Measurements from ENCODE around the gene TPST1.

The TPST1 gene

DNA sequence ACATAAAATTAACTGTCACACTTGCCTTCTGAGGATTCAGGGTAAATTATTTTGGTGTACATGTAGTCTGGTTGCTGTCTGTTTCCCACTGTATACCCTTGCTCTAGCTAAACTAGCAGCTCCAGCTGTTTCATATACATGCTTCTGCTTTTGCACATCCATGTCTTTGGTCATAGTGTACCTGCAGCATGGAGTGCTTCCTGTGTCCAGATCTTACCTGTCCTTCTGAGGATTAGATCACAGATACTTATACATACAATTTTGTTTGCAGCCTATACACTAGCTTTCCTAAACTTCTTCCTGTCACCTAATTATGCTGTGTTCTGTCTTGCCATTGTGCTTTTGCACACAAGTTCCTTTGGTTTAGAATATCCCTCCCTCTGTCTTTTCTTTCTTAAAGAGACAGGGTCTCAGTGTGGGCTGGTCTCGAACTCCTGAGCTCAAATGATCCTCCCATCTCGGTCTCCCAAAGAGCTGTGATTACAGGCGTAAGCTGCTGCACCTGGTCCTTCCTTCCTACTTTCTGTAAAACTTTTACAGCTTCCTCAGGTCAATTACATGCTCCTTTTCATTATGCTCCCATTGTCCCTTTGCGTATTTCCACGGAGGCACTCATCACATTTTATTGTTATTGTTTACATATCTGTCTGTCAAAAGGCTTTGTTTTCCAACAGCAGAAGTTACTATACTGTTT is 33.8 kb downstream of the TPST1 start:
- no peak for FAIRE-seq
- no peak for DNase-seq (ENCODE audit: insufficient read length, low spot score)
- no peak for TF ChIP-seq POLR2A (IDR thresholded peaks at IDR 0.05; ENCODE audit: low read depth, low read length)

DNA sequence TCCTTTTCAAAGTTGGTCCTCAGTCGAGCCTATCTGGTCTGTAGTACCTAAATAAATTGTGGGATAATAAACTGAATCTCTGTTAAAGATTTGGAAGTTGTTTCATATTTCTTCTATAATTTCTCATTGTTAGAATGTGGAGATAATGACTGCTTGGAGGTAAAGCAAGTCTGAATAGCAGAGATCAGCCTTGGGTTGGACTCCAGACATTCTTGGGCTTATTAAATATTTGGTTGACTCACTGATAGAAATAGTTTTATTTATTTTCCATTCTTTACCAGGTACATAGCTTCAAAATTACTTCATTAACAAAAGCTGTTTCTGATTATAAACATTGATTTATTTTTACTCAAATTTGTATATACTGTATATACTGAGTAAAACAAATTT is 34.3 kb downstream of the TPST1 start:
- no peak for TF ChIP-seq POLR2A (IDR thresholded peaks at IDR 0.05; ENCODE audit: low read depth, low read length)
- FAIRE-seq (no peak), DNase-seq (ENCODE audit: insufficient read length, low spot score) (no peak)

DNA sequence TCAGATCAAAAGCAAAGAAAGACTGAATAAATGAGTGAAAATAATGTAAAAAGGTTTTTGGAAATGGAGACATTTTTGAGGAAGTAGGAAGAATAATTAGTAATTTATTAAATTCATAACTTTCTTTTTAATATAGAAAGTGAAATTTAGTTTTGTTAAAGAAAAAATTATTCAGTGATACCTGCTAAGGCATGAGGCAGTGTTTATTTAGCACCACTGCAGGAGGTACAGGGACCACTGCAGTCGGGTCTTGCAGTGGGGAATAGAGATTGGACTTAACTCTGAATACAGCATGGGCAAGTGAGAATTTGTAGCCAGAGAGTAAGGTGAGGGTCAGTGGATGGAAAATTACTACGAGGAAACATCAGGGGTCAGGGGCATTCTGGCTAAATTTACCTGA is 39.9 kb downstream of the TPST1 start:
- FAIRE-seq (no peak), DNase-seq (ENCODE audit: insufficient read length, low spot score) (no peak)
- TF ChIP-seq POLR2A (IDR thresholded peaks at IDR 0.05; ENCODE audit: low read depth, low read length), result no peak

DNA sequence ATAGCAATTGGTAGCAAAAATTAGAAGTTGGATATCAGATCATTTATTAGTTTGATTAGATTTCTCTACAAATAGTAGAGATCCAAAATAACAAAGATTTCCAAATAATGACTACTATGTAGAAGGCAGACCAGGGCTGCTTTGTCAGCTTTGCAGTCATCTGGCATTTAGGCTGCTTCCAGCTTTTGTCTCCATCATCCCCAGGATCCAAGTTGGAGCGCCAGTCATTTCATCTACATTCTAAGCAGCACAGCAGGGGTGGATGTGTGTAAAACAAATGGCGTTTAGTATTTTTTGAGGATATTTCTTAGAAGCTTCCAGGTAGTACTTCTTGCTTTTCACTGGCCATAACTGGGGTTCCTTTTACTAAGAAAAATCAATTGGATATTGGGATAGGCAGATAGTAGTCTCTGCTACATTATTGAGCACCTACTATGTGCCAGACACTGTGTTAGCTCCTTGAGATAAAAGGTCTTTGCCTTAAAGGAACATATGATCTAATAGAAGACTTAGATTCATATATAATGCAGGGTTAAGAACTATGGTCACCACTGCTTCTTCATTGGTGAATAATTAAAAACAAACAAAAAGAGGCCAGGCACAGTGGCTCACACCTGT is 41.5 kb downstream of the TPST1 start:
- no peak for DNase-seq (ENCODE audit: insufficient read length, low spot score)
- no peak for FAIRE-seq

DNA sequence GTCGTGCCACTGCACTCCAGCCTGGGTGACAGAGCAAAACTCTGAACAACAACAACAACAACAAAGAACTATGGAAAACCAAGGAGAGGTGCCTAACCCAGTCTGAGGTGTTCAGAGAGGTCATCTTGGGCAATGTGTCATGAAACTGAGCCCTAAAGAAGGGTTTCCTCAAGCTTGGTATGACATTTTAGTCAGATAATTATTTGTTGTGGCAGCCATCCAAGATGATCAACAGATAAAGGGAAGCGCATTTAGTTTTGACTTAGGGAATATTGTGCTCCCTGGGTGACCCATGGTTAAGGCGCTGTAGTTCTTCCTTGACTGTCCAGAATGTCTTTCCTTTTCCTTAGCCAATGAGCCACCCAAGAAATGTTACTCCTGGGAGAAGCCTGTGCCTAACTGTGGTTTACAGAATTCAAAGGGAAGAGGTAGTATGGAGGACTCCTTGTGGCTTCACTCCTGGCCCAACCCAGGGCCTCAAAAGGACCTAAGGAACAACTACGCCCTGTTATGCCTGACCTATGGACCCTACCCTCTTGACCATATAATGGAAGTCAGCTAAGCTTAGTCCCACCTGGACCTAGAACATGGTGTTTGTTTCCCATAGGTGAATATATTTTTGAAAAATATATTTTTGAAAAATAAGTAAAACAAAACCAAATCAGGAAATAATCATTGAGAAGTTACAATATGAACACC is 42.4 kb downstream of the TPST1 start:
- DNase-seq (ENCODE audit: insufficient read length, low spot score), result no peak
- TF ChIP-seq POLR2A (IDR thresholded peaks at IDR 0.05; ENCODE audit: low read depth, low read length), result no peak
- no peak for FAIRE-seq

More for the DNA sequence above, 41.5 kb downstream of the TPST1 start:
- TF ChIP-seq POLR2A (IDR thresholded peaks at IDR 0.05; ENCODE audit: low read depth, low read length), result no peak

DNA sequence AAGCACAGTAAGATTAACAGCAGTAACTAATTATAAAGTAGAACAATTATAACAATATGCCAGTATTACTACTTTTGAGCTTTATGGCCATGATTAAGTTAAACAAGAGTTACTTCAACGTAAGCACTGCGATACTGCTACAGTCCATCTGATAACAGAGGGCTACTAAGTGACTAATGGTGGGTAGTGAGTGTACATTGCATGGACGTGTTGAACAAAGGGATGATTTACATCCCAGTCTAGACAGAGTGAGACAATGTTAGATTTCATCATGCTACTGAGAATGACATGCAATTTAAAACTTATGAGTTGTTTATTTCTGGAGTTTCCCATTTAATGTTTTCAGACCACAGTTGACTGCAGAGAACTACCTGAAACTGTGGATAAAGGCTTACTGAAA is 45.6 kb downstream of the TPST1 start:
- DNase-seq (ENCODE audit: insufficient read length, low spot score), result peak; percentile 29
- FAIRE-seq, result peak; percentile 96
- TF ChIP-seq POLR2A (IDR thresholded peaks at IDR 0.05; ENCODE audit: low read depth, low read length), result no peak

DNA sequence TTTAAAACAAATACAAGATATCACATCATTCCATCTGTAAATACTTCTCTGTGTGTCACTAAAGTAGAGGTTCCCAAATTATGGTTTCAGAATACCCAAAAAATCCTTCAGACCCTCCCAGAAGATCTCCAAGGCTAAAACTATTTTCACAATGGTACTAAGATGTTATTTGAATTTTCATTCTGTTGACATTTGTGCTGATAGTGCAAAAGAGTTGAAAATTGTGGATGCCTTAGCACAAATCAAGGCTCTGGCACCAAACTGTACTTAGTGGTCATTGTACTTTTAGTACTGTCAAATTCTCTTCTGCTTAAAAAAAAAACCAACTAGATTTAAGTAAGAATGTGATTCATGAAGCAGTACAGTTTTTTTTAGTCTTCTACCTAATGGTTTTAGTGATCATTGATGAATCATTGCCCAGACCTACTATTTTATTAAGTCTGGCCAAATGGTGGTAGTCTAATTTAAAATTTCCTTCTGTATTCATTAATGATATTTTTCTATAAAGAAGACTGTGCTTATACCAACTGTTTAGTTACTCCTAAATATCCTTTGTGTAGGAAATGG is 50.5 kb downstream of the TPST1 start:
- TF ChIP-seq POLR2A (IDR thresholded peaks at IDR 0.05; ENCODE audit: low read depth, low read length), result no peak
- FAIRE-seq, result peak; percentile 60
- no peak for DNase-seq (ENCODE audit: insufficient read length, low spot score)

DNA sequence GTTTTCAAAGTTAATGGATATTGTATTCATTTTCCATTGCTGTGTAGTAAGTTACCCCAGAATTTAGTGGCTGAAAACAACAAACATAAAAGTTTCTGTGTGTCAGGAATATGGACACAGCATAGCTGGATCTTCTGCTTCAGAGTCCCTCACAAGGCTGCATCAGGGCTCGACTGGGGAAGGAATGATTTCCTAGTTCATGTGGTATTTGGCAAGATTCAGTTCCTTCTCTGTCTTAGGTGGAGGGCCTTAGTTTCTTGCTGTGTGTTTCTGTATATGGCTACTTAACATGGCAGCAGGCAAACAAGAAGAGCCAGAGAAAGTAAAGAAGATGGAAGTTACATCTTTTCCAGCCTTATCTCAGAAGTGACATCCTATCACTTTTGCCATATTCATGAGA is 51.1 kb downstream of the TPST1 start:
- FAIRE-seq, result no peak
- no peak for DNase-seq (ENCODE audit: insufficient read length, low spot score)
- no peak for TF ChIP-seq POLR2A (IDR thresholded peaks at IDR 0.05; ENCODE audit: low read depth, low read length)

DNA sequence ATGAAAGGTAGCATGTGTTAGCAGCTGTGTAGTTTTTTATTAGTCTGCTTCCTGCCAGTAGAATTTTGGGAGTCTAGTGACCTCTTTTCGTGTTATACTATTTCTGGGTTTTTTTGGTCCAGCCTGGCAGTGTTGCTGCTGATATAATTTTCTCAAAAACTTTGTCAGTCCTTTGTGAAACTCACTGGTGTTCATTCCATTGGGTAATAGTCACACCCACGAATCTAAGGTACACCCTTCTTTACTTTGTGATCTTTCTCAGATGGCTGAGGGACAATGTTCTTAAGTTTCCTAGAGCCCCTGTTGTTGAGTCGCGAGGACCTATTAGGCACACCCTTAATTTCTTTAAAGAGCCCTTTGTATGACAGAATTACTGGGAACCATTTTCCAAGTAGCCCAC is 52.3 kb downstream of the TPST1 start:
- no peak for DNase-seq (ENCODE audit: insufficient read length, low spot score)
- FAIRE-seq, result no peak
- no peak for TF ChIP-seq POLR2A (IDR thresholded peaks at IDR 0.05; ENCODE audit: low read depth, low read length)

DNA sequence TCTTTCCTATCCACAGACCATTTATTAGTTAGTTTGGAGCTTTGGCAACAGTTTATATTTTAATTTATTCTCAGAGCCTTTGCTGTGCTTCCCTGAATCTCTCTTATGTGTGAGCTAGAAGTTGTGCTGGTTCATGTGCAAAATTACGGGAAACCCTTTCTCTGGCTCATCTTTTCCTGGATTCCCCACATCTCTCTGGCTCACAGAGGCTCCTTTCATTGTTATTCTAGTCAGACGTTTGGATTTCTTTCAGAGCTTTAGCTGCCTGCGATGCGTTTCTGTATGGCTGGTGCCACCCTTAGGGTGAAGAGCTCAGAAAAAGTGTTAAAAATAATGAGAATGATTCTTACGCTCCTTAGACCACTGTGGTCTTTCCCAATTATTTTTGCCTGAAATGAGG is 53.3 kb downstream of the TPST1 start:
- FAIRE-seq (no peak), DNase-seq (ENCODE audit: insufficient read length, low spot score) (no peak)
- no peak for TF ChIP-seq POLR2A (IDR thresholded peaks at IDR 0.05; ENCODE audit: low read depth, low read length)

DNA sequence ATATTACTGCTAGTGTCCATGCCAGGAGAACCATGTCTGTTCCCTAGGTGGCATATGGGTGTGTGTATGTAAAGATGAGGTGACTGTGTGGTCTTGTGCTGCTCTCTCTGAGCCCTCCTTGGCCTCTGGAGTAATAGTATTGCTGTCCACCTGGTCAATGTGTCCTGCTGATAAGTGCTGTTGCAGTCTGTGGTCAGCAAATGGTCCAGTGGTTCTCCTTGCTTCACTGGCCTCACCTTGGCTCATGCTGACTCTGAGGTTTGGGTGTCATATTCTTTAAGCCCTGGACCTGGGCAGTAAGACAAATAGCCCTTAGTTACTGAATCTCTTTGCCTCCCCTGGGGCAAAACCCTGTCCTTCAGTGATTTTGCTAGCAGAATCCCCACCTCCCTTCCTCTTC is 56.8 kb downstream of the TPST1 start:
- no peak for TF ChIP-seq POLR2A (IDR thresholded peaks at IDR 0.05; ENCODE audit: low read depth, low read length)
- FAIRE-seq (no peak), DNase-seq (ENCODE audit: insufficient read length, low spot score) (no peak)

DNA sequence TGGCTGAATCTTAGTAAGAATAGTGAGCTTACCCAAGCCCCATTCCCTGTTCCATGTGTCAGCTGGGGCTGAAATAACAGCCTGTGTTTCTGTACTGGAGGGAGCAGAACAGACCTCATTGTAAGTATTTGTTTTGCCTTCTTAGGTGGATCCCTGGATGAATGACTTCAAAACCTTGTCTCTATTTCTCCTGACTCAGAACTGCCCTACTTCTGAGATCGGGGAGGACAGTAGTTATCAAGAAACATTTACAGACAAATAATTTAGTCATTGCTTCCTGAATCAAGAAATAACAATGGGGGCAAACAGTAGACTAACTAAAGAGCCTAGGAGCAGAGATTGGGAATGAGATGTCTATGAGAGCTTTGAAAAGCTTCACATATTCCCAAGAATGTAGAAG is 58.8 kb downstream of the TPST1 start:
- TF ChIP-seq POLR2A (IDR thresholded peaks at IDR 0.05; ENCODE audit: low read depth, low read length), result no peak
- DNase-seq (ENCODE audit: insufficient read length, low spot score) (no peak), FAIRE-seq (no peak)

DNA sequence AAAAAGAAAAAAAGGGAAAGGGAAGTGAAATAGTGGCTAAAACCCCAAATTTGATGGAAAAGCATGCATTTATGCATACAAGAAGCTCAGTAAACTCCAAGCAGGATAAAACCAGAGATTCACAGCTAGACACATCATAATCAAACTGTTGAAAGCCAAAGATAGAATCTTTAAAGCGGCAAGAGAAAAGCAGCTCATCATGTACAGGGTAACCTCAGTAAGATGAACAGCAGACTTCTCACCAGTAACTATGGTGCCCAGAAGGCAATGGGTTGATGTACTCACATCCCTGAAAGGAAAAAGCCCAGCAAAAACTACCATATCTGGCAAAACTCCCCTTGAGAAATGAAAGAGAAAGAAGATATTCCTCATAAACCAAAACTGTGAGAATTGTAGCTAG is 60.4 kb downstream of the TPST1 start:
- TF ChIP-seq POLR2A (IDR thresholded peaks at IDR 0.05; ENCODE audit: low read depth, low read length), result no peak
- DNase-seq (ENCODE audit: insufficient read length, low spot score), result no peak
- FAIRE-seq, result peak; percentile 70

DNA sequence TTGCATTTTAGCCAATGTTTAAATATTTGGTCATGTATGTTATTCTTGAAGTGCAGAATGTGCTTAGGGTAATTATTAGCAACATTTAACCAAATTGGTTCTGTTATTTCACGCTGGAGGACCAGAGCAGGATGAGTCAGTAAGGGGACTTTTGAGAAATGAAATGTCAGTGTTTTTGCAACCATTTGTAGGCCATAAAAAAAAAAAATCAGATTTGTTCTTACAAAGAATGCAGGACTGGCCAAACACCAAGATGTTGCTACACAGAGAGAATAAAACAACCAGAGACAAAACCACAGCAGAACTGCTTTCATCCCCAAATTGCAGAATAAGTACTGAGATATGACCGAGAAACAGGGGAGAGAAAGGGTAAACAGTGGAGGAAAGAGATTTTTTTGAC is 62.1 kb downstream of the TPST1 start:
- peak; percentile 60 for FAIRE-seq
- DNase-seq (ENCODE audit: insufficient read length, low spot score), result no peak
- TF ChIP-seq POLR2A (IDR thresholded peaks at IDR 0.05; ENCODE audit: low read depth, low read length), result no peak
